Prostate gland (tissue), 2 donors: ENCODE results near the gene FBP1. TPM values are rescaled to one million over a fixed set of nuclear protein-coding genes. Genes with fewer than 3 reads are reported as not detected.

Experiments used
- DNase-seq: peaks from one replicate; pipeline ENCODE4 v3.0.0-alpha.2; 2019; ENCODE audit warnings: low spot score
- H3K27ac ChIP-seq, 2 donors: fragments of 200-600 bp; sonication (generic); 2 replicates each; pipeline ENCODE4 v1.5.1; 2017 to 2019
- H3K27me3 ChIP-seq: fragments of 200-600 bp; sonication (generic); replicated peaks from 2 replicates; pipeline ENCODE4 v1.5.1; 2019; ENCODE audit not compliant: insufficient read depth
- H3K36me3 ChIP-seq, 2 donors: fragments of 200-600 bp; sonication (generic); 1 replicate in 1 of 2; 2 replicates in 1 of 2; pipeline versions ENCODE4 v1.5.1 to v1.8.1; 2017 to 2019
- H3K4me1 ChIP-seq: fragments of 200-600 bp; sonication (generic); replicated peaks from 2 replicates; pipeline ENCODE4 v1.5.1; 2019
- H3K4me3 ChIP-seq, 2 donors: fragments of 200-600 bp; sonication (generic); 2 replicates each; pipeline ENCODE4 v1.5.1; 2017 to 2019
- H3K9me3 ChIP-seq: fragments of 200-600 bp; sonication (generic); 2 replicates; pipeline ENCODE4 v1.5.1; 2017
- CTCF ChIP-seq, 4 experiments: fragments of 200-600 bp in 2 of 4; fragments of 450-650 bp in 2 of 4; sonication (generic) in 2 of 4; IDR thresholded peaks; 1 replicate in 3 of 4; 2 replicates in 1 of 4; pipeline ENCODE4 v1.5.1; 2016 to 2019; ENCODE audit warnings: antibody characterized with exemption in 4 of 4, mild to moderate bottlenecking in 2 of 4, moderate library complexity in 2 of 4
- POLR2A ChIP-seq: fragments of 450-650 bp; IDR thresholded peaks from one replicate; pipeline ENCODE4 v1.6.1; 2016; ENCODE audit warnings: antibody characterized with exemption, mild to moderate bottlenecking
- POLR2AphosphoS5 ChIP-seq: sonication (generic); formaldehyde crosslinking; IDR thresholded peaks from one replicate; pipeline ENCODE4 v1.6.1; 2017; ENCODE audit warnings: antibody characterized with exemption
- WGBS: methylation state at CpG from one replicate; pipeline ENCODE4 v1.1.5; 2018; 5-methylcytosine and 5-hydroxymethylcytosine counted together
- intact Hi-C: fragments of 100-400 bp; cut with DNase I; formaldehyde crosslinking; loops from one replicate; pipeline ENCODE4 v1.14.2; 2022
- total RNA-seq, 2 donors: library from RNA; depleted of rRNA; stranded (reverse); fragments of >200 nt; gene quantifications; one replicate each; pipeline ENCODE4 v1.1.0, GENCODE V29; 2016

The FBP1 gene
- total RNA-seq, 2 donors from 2014 or later: 19.5 to 41.4 TPM

GRCh38 chr9:94649100-94649819, 9.9 kb upstream of the FBP1 start:
- intact Hi-C loops: no loop called here
- no peaks in the 10 kb centered on the region for H3K27me3 ChIP-seq
- H3K4me3 ChIP-seq: no peak overlapping the region
- no peaks in the 10 kb centered on the region for H3K4me1 ChIP-seq
- H3K36me3 ChIP-seq: no peaks in the 10 kb centered on the region
- H3K9me3 ChIP-seq: no peaks in the 10 kb centered on the region
- TF ChIP-seq CTCF (IDR thresholded peaks at IDR 0.05) (no peak), POLR2AphosphoS5 (no peak), POLR2A (no peak)
- 74% methylated on average over 12 of the region's 12 CpGs for WGBS
- no peak overlapping the region for H3K27ac ChIP-seq
- no peak for DNase-seq

GRCh38 chr9:94648185-94648584, 8.9 kb upstream of the FBP1 start:
- H3K27ac ChIP-seq: no peak overlapping the region
- H3K4me3 ChIP-seq: no peak overlapping the region
- 97% methylated on average over 2 of the region's 2 CpGs for WGBS

GRCh38 chr9:94645901-94646300, 6.6 kb upstream of the FBP1 start:
- H3K4me1 ChIP-seq: no peaks in the 10 kb centered on the region
- H3K27me3 ChIP-seq: no peaks in the 10 kb centered on the region
- no peak for DNase-seq
- WGBS: 66% methylated on average over 6 of the region's 6 CpGs
- H3K27ac ChIP-seq: no peak overlapping the region
- H3K36me3 ChIP-seq: no peaks in the 10 kb centered on the region
- intact Hi-C loops: no loop called here
- no peaks in the 10 kb centered on the region for H3K9me3 ChIP-seq
- no peak for TF ChIP-seq POLR2A
- no peak for TF ChIP-seq CTCF (IDR thresholded peaks at IDR 0.05)
- TF ChIP-seq POLR2AphosphoS5: no peak
- no peak overlapping the region for H3K4me3 ChIP-seq

More at GRCh38 chr9:94648185-94648584, 8.9 kb upstream of the FBP1 start:
- Histone ChIP-seq H3K9me3 (no peaks in the 10 kb centered on the region), H3K4me1 (no peaks in the 10 kb centered on the region), H3K36me3 (no peaks in the 10 kb centered on the region), H3K27me3 (no peaks in the 10 kb centered on the region)
- intact Hi-C loops: no loop called here
- TF ChIP-seq POLR2A: no peak
- TF ChIP-seq POLR2AphosphoS5: no peak
- no peak for TF ChIP-seq CTCF (IDR thresholded peaks at IDR 0.05)
- DNase-seq: no peak

GRCh38 chr9:94644543-94644942, 5.2 kb upstream of the FBP1 start:
- no peak overlapping the region for H3K27ac ChIP-seq
- H3K36me3 ChIP-seq: no peaks in the 10 kb centered on the region
- TF ChIP-seq POLR2A (no peak), CTCF (IDR thresholded peaks at IDR 0.05) (no peak), POLR2AphosphoS5 (no peak)
- no peaks in the 10 kb centered on the region for H3K27me3 ChIP-seq
- WGBS: 91% methylated on average over 5 of the region's 5 CpGs
- no peaks in the 10 kb centered on the region for H3K9me3 ChIP-seq
- no peaks in the 10 kb centered on the region for H3K4me1 ChIP-seq
- intact Hi-C loops: no loop called here
- no peak overlapping the region for H3K4me3 ChIP-seq
- no peak for DNase-seq

GRCh38 chr9:94643741-94644140, 4.4 kb upstream of the FBP1 start:
- Histone ChIP-seq H3K9me3 (no peaks in the 10 kb centered on the region), H3K27ac (no peak overlapping the region), H3K27me3 (no peaks in the 10 kb centered on the region), H3K36me3 (no peaks in the 10 kb centered on the region), H3K4me3 (no peak overlapping the region), H3K4me1 (no peaks in the 10 kb centered on the region)
- 87% methylated on average over 4 of the region's 4 CpGs for WGBS
- no peak for DNase-seq
- TF ChIP-seq POLR2AphosphoS5 (no peak), CTCF (IDR thresholded peaks at IDR 0.05) (no peak), POLR2A (no peak)
- intact Hi-C loops: no loop called here
